CD14-positive monocyte (primary cell): ENCODE measurements around the gene ARHGEF11. TPM values are rescaled to one million over a fixed set of nuclear protein-coding genes. Genes with fewer than 3 reads are reported as not detected.

Experiments used
- DNase-seq, 3 donors: peaks; one replicate each; pipeline ENCODE4 v3.0.0-alpha.2; 2011 to 2022
- H2AFZ ChIP-seq: 2 replicates; pipeline ENCODE4 v1.6.0; 2012; ENCODE audit warnings: mild to moderate bottlenecking, low read depth, low read length, inconsistent platforms; ENCODE audit not compliant: insufficient read depth, poor library complexity, severe bottlenecking
- H3K27ac ChIP-seq, 2 donors: 1 replicate in 1 of 2; 2 replicates in 1 of 2; pipeline ENCODE4 v1.5.1; 2012 to 2013; ENCODE audit warnings: low read length in 2 of 2, control low read depth in 1 of 2, inconsistent platforms in 1 of 2, low read depth in 1 of 2, mild to moderate bottlenecking in 1 of 2
- H3K27me3 ChIP-seq, 2 donors: one replicate each; pipeline versions ENCODE4 v1.6.0 to v1.6.1; 2011 to 2013; ENCODE audit warnings: low read length in 2 of 2; ENCODE audit not compliant: control insufficient read depth in 2 of 2, insufficient read depth in 2 of 2
- H3K36me3 ChIP-seq, 2 donors: replicated peaks in 1 of 2; 1 replicate in 1 of 2; 2 replicates in 1 of 2; pipeline versions ENCODE4 v1.5.1 to v1.6.1; 2012 to 2013; ENCODE audit warnings: low read length in 2 of 2, control low read depth in 1 of 2, inconsistent platforms in 1 of 2, mild to moderate bottlenecking in 1 of 2; ENCODE audit not compliant: insufficient read depth in 2 of 2, control insufficient read depth in 1 of 2
- H3K4me1 ChIP-seq, 2 donors: 1 replicate in 1 of 2; 2 replicates in 1 of 2; pipeline versions ENCODE4 v1.5.1 to v1.6.1; 2012 to 2013; ENCODE audit warnings: low read length in 2 of 2, control low read depth in 1 of 2, inconsistent platforms in 1 of 2, mild to moderate bottlenecking in 1 of 2, moderate library complexity in 1 of 2; ENCODE audit not compliant: insufficient read depth in 2 of 2, control insufficient read depth in 1 of 2
- H3K4me2 ChIP-seq: replicated peaks from 2 replicates; pipeline ENCODE3; 2012; ENCODE audit warnings: low read length, moderate library complexity, mild to moderate bottlenecking; ENCODE audit not compliant: poor library complexity, severe bottlenecking; ENCODE audit errors: extremely low read depth
- H3K4me3 ChIP-seq, 3 experiments: fragments of 200-600 bp in 1 of 3; sonication (generic) in 1 of 3; replicated peaks in 1 of 3; 1 replicate in 2 of 3; 2 replicates in 1 of 3; pipeline ENCODE4 v1.5.1; 2011 to 2013; ENCODE audit warnings: low read length in 3 of 3, mild to moderate bottlenecking in 3 of 3, control low read depth in 2 of 3, low read depth in 2 of 3, inconsistent platforms in 1 of 3, moderate library complexity in 1 of 3
- H3K79me2 ChIP-seq: 2 replicates; pipeline ENCODE4 v1.6.0; 2012; ENCODE audit warnings: mild to moderate bottlenecking, control low read depth, inconsistent platforms, low read length, moderate library complexity; ENCODE audit not compliant: insufficient read depth
- H3K9ac ChIP-seq: 2 replicates; pipeline ENCODE4 v1.6.0; 2017; ENCODE audit warnings: low read length, mild to moderate bottlenecking; ENCODE audit not compliant: insufficient read depth, poor library complexity, severe bottlenecking
- H3K9me3 ChIP-seq, 2 donors: replicated peaks in 1 of 2; 1 replicate in 1 of 2; 2 replicates in 1 of 2; pipeline versions ENCODE4 v1.5.1 to v1.6.1; 2012 to 2013; ENCODE audit warnings: low read length in 2 of 2, control low read depth in 1 of 2; ENCODE audit not compliant: control insufficient read depth in 1 of 2, insufficient read depth in 1 of 2
- H4K20me1 ChIP-seq: 2 replicates; pipeline ENCODE4 v1.6.0; 2012; ENCODE audit warnings: mild to moderate bottlenecking, low read length, control low read depth, moderate library complexity; ENCODE audit not compliant: insufficient read depth
- H3K27ac Mint-ChIP-seq, 7 donors: one replicate each; pipeline ENCODE4 v1.8.0; 2020; ENCODE audit warnings: mild to moderate bottlenecking in 7 of 7, mixed read lengths in 7 of 7, moderate library complexity in 6 of 7, inconsistent platforms in 2 of 7
- H3K27me3 Mint-ChIP-seq, 3 donors: one replicate each; pipeline ENCODE4 v1.8.0; 2021 to 2022; ENCODE audit warnings: low read depth in 3 of 3, mild to moderate bottlenecking in 3 of 3, mixed read lengths in 3 of 3, moderate library complexity in 3 of 3, inconsistent platforms in 1 of 3
- H3K36me3 Mint-ChIP-seq, 2 donors: one replicate each; pipeline ENCODE4 v1.8.0; 2020; ENCODE audit warnings: mixed read lengths in 2 of 2, inconsistent platforms in 1 of 2, mild to moderate bottlenecking in 1 of 2
- H3K4me1 Mint-ChIP-seq: one replicate; pipeline ENCODE4 v1.8.0; 2020; ENCODE audit warnings: mild to moderate bottlenecking, mixed read lengths
- H3K4me3 Mint-ChIP-seq, 2 donors: one replicate each; pipeline ENCODE4 v1.8.0; 2020; ENCODE audit warnings: mild to moderate bottlenecking in 2 of 2, mixed read lengths in 2 of 2, moderate library complexity in 1 of 2
- H3K9me3 Mint-ChIP-seq, 7 donors: one replicate each; pipeline ENCODE4 v1.8.0; 2020 to 2022; ENCODE audit warnings: mixed read lengths in 7 of 7, mild to moderate bottlenecking in 6 of 7, moderate library complexity in 6 of 7, inconsistent platforms in 2 of 7
- CTCF ChIP-seq: fragments of 200-600 bp; IDR thresholded peaks from one replicate; pipeline ENCODE4 v1.8.0; 2022; ENCODE audit warnings: antibody characterized with exemption, mild to moderate bottlenecking
- WGBS: methylation state at CpG from one replicate; pipeline ENCODE4 v1.1.5; 2013; ENCODE audit warnings: missing lambda C conversion rate; ENCODE audit not compliant: insufficient coverage; 5-methylcytosine and 5-hydroxymethylcytosine counted together
- intact Hi-C, 2 donors: fragments of 100-400 bp; cut with micrococcal nuclease; formaldehyde crosslinking; loops; one replicate each; pipeline versions ENCODE4 v1.15.0 to v1.15.1; 2023
- polyA plus RNA-seq, 3 donors: library from polyadenylated mRNA; depleted of rRNA in 1 of 3; unstranded in 2 of 3; stranded (reverse) in 1 of 3; fragments of 300-500 nt in 2 of 3; fragments of >200 nt in 1 of 3; fragmentation: Illumina TruSeq in 2 of 3; gene quantifications; 1 replicate in 2 of 3; 2 replicates in 1 of 3; pipeline ENCODE4 v1.2.3, GENCODE V29; 2012 to 2021

ARHGEF11 gene
- polyA plus RNA-seq, 3 donors: 17.0 to 78.5 (median 17.7) TPM

GRCh38 chr1:156953571-156953970 is 92.0 kb downstream of the ARHGEF11 start:
- Histone ChIP-seq H3K9me3 (no peaks in the 10 kb centered on the region), H4K20me1 (peaks cover 9% of the 10 kb centered on the region), H3K27ac (no peak overlapping the region), H3K27me3 (no peaks in the 10 kb centered on the region), H3K79me2 (no peaks in the 10 kb centered on the region), H3K36me3 (peaks cover 95 to 99% of the 10 kb centered on the region in 2 donors), H3K4me1 (no peaks in the 10 kb centered on the region), H3K4me2 (no peak overlapping the region), H2AFZ (no peak overlapping the region), H3K9ac (no peak overlapping the region), H3K4me3 (no peak overlapping the region)
- no peak overlapping the region for H3K4me3 Mint-ChIP-seq
- no peaks in the 10 kb centered on the region for H3K27me3 Mint-ChIP-seq
- no peak for DNase-seq
- TF ChIP-seq CTCF: no peak
- peaks cover 95 to 97% of the 10 kb centered on the region in 2 donors for H3K36me3 Mint-ChIP-seq
- H3K9me3 Mint-ChIP-seq: no peaks in the 10 kb centered on the region
- no peak overlapping the region for H3K27ac Mint-ChIP-seq
- intact Hi-C loops: no loop called here
- no CpG with 5 or more reads among the region's 2 CpGs for WGBS
- H3K4me1 Mint-ChIP-seq: no peaks in the 10 kb centered on the region

- intact Hi-C loops: no loop called here
- Histone ChIP-seq H3K4me3 (no peak overlapping the region), H3K27me3 (no peaks in the 10 kb centered on the region), H3K4me1 (no peaks in the 10 kb centered on the region), H3K9me3 (no peaks in the 10 kb centered on the region), H3K79me2 (no peaks in the 10 kb centered on the region), H3K9ac (no peak overlapping the region), H3K4me2 (no peak overlapping the region), H3K36me3 (peaks cover 95 to 99% of the 10 kb centered on the region in 2 donors), H2AFZ (no peak overlapping the region), H3K27ac (no peak overlapping the region), H4K20me1 (peaks cover 20% of the 10 kb centered on the region)
- Mint-ChIP-seq H3K36me3 (peaks cover 94 to 97% of the 10 kb centered on the region in 2 donors), H3K27me3 (no peaks in the 10 kb centered on the region), H3K4me1 (no peaks in the 10 kb centered on the region), H3K9me3 (no peaks in the 10 kb centered on the region), H3K27ac (peak overlapping the region in 1 of 7 donors; percentile 37), H3K4me3 (no peak overlapping the region)
- no peak for DNase-seq
- TF ChIP-seq CTCF: no peak
- WGBS: 98% methylated on average over 5 of the region's 5 CpGs
Measured at GRCh38 chr1:156951371-156951770, 94.2 kb downstream of the ARHGEF11 start.
